Measurements from ENCODE around the gene FREY1. TPM values are rescaled to one million over a fixed set of nuclear protein-coding genes. Genes with fewer than 3 reads are reported as not detected.

FREY1 gene
- total RNA-seq, 1 donor from 2014 or later: 1.3 TPM

GRCh38 chr11:45927332-45927683 lies 20.2 kb upstream of the FREY1 start:
- DNase-seq (ENCODE audit: low read depth) (no peak), FAIRE-seq (no peak)
- H3K4me3 ChIP-seq (ENCODE audit: low read depth, low read length): no peak overlapping the region
- no peaks in the 10 kb centered on the region for H3K27me3 ChIP-seq (ENCODE audit: control insufficient read depth, insufficient read depth, low read length)
- TF ChIP-seq CTCF (IDR thresholded peaks at IDR 0.05; ENCODE audit: insufficient read depth, low read length, severe bottlenecking): no peak
- H3K36me3 ChIP-seq (ENCODE audit: control insufficient read depth, insufficient read depth, low read length): no peaks in the 10 kb centered on the region

- DNase-seq (ENCODE audit: low read depth) (no peak), FAIRE-seq (no peak)
- TF ChIP-seq CTCF (IDR thresholded peaks at IDR 0.05; ENCODE audit: insufficient read depth, low read length, severe bottlenecking): no peak
- H3K4me3 ChIP-seq (ENCODE audit: low read depth, low read length): no peak overlapping the region
- no peaks in the 10 kb centered on the region for H3K27me3 ChIP-seq (ENCODE audit: control insufficient read depth, insufficient read depth, low read length)
- no peaks in the 10 kb centered on the region for H3K36me3 ChIP-seq (ENCODE audit: control insufficient read depth, insufficient read depth, low read length)
Measured at GRCh38 chr11:45926536-45927331, 19.7 kb upstream of the FREY1 start.

- no peak for FAIRE-seq
Measured at GRCh38 chr11:45926001-45926401, 18.9 kb upstream of the FREY1 start.

GRCh38 chr11:45925550-45925949 lies 18.5 kb upstream of the FREY1 start:
- H3K27me3 ChIP-seq (ENCODE audit: control insufficient read depth, insufficient read depth, low read length): no peaks in the 10 kb centered on the region
- DNase-seq (ENCODE audit: low read depth) (no peak), FAIRE-seq (no peak)
- no peak overlapping the region for H3K4me3 ChIP-seq (ENCODE audit: low read depth, low read length)
- no peak for TF ChIP-seq CTCF (IDR thresholded peaks at IDR 0.05; ENCODE audit: insufficient read depth, low read length, severe bottlenecking)
- H3K36me3 ChIP-seq (ENCODE audit: control insufficient read depth, insufficient read depth, low read length): no peaks in the 10 kb centered on the region

More at GRCh38 chr11:45926001-45926401, 18.9 kb upstream of the FREY1 start:
- DNase-seq (ENCODE audit: low read depth): no peak
- Histone ChIP-seq H3K36me3 (ENCODE audit: control insufficient read depth, insufficient read depth, low read length) (no peaks in the 10 kb centered on the region), H3K27me3 (ENCODE audit: control insufficient read depth, insufficient read depth, low read length) (no peaks in the 10 kb centered on the region), H3K4me3 (ENCODE audit: low read depth, low read length) (no peak overlapping the region)
- no peak for TF ChIP-seq CTCF (IDR thresholded peaks at IDR 0.05; ENCODE audit: insufficient read depth, low read length, severe bottlenecking)

GRCh38 chr11:45924927-45925326 lies 17.9 kb upstream of the FREY1 start:
- DNase-seq (ENCODE audit: low read depth): no peak
- no peak for FAIRE-seq
- H3K27me3 ChIP-seq (ENCODE audit: control insufficient read depth, insufficient read depth, low read length): no peaks in the 10 kb centered on the region
- TF ChIP-seq CTCF (IDR thresholded peaks at IDR 0.05; ENCODE audit: insufficient read depth, low read length, severe bottlenecking): no peak
- no peak overlapping the region for H3K4me3 ChIP-seq (ENCODE audit: low read depth, low read length)
- H3K36me3 ChIP-seq (ENCODE audit: control insufficient read depth, insufficient read depth, low read length): no peaks in the 10 kb centered on the region
